ENCODE results near the gene SPRY1. TPM values are rescaled to one million over a fixed set of nuclear protein-coding genes. Genes with fewer than 3 reads are reported as not detected.
A peak's percentile ranks its signal among the peaks of the same experiment; 100 is the strongest.

The SPRY1 gene
- total RNA-seq, 4 donors from 2014 or later = 103 to 136 (median 136) TPM

DNA sequence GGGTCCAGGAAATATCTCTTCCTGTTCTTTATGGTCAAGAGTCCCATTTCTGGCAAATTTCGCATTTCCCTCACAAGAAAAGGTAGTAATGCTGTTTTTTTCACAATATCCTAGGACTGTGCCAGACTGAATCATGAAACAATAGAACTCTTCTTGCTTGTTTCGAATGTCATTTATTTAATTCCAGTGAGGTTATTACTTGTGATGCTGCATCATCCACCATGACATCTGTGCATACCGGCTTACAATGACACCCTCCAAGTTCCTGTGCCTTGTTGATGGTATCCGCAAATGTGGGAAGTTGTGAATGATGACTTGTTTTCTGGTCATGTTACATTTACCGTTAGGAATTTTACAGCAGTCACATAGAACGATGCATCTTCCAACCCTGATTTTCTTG is 42.9 kb upstream of the SPRY1 start:
- WGBS = 82% methylated on average over 6 of the region's 6 CpGs
- intact Hi-C loops (cut with DNase I) = no loop called here

DNA sequence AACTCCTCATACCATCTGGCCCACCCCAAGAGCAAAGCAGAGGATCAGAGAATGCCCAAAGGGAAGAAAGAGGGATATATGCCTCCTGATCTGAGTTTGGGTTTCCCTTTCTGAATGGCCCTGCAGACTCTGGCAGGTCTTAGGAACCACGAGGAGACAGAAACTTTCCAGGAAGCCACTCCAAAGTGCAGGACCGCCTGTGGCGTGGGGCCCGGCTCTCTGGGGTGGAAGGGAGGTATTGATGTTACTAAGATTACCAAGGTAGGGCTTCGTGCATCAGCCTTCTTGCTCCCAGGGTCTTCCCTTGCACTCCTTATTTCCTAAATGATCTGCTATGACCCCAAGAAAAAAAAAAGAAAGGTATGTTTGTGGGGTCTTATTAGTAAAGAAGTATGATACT is 41.9 kb upstream of the SPRY1 start:
- WGBS = 94% methylated on average over 5 of the region's 5 CpGs
- H3K27me3 ChIP-seq = no peaks in the 10 kb centered on the region
- intact Hi-C loops (cut with DNase I) = no loop called here
- H3K4me3 ChIP-seq = no peak overlapping the region
- peak overlapping the region in 1 of 4 donors; percentile 20 for H3K27ac ChIP-seq (replicated peaks in 1 of 4)
- peaks cover 11 to 25% (median 16%) of the 10 kb centered on the region in 4 donors for H3K4me1 ChIP-seq
- TF ChIP-seq, protein P1, sequence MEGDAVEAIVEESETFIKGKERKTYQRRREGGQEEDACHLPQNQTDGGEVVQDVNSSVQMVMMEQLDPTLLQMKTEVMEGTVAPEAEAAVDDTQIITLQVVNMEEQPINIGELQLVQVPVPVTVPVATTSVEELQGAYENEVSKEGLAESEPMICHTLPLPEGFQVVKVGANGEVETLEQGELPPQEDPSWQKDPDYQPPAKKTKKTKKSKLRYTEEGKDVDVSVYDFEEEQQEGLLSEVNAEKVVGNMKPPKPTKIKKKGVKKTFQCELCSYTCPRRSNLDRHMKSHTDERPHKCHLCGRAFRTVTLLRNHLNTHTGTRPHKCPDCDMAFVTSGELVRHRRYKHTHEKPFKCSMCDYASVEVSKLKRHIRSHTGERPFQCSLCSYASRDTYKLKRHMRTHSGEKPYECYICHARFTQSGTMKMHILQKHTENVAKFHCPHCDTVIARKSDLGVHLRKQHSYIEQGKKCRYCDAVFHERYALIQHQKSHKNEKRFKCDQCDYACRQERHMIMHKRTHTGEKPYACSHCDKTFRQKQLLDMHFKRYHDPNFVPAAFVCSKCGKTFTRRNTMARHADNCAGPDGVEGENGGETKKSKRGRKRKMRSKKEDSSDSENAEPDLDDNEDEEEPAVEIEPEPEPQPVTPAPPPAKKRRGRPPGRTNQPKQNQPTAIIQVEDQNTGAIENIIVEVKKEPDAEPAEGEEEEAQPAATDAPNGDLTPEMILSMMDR (IDR thresholded peaks at IDR 0.05) = no peak
- TF ChIP-seq POLR2AphosphoS5 (IDR thresholded peaks at IDR 0.05) (no peak), EP300 (IDR thresholded peaks at IDR 0.05) (no peak), POLR2A (IDR thresholded peaks at IDR 0.05; ENCODE audit: low read depth) (no peak)
- no peaks in the 10 kb centered on the region for H3K36me3 ChIP-seq
- DNase-seq (ENCODE audit: extremely low spot score) = no peak
- H3K9me3 ChIP-seq = no peaks in the 10 kb centered on the region

More for the DNA sequence above, 42.9 kb upstream of the SPRY1 start:
- peaks cover 10 to 25% (median 16%) of the 10 kb centered on the region in 4 donors for H3K4me1 ChIP-seq
- TF ChIP-seq EP300 (IDR thresholded peaks at IDR 0.05) (no peak), POLR2AphosphoS5 (IDR thresholded peaks at IDR 0.05) (peak in 1 of 2 donors; percentile 17)
- H3K4me3 ChIP-seq = no peak overlapping the region
- DNase-seq (ENCODE audit: extremely low spot score) = no peak
- peak overlapping the region in 2 of 4 donors; percentile 17 to 42 for H3K27ac ChIP-seq (replicated peaks in 1 of 4)
- no peaks in the 10 kb centered on the region for H3K9me3 ChIP-seq
- no peaks in the 10 kb centered on the region for H3K27me3 ChIP-seq
- H3K36me3 ChIP-seq = no peaks in the 10 kb centered on the region

DNA sequence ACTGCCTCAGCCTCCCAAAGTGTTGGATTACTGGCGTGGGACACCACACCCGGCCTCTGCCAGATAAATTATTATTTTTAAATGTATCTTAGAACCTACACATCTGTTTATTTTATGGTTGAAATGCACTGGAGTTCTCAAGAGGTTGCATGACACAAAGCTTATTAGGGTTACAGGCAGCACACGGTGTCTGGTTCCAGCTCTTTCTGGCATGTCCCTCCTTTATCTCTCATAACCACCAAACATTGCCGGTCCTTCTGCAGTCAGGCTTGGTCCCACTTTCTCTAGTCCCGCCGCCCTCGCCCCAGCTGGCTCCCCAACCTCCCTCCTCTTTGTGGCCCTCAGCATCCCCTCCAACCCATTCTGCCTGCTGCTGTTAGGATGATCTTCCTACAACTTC is 39.7 kb upstream of the SPRY1 start:
- H3K4me3 ChIP-seq = no peak overlapping the region
- WGBS = 95% methylated on average over 7 of the region's 7 CpGs
- no peaks in the 10 kb centered on the region for H3K9me3 ChIP-seq
- no peak overlapping the region for H3K27ac ChIP-seq (replicated peaks in 1 of 4)
- intact Hi-C loops (cut with DNase I) = no loop called here
- DNase-seq (ENCODE audit: extremely low spot score) = no peak
- H3K36me3 ChIP-seq = no peaks in the 10 kb centered on the region
- peaks cover 23 to 36% (median 27%) of the 10 kb centered on the region in 4 donors for H3K4me1 ChIP-seq
- TF ChIP-seq, protein P1 (IDR thresholded peaks at IDR 0.05) = no peak
- TF ChIP-seq POLR2A (IDR thresholded peaks at IDR 0.05; ENCODE audit: low read depth) (no peak), POLR2AphosphoS5 (IDR thresholded peaks at IDR 0.05) (no peak), EP300 (IDR thresholded peaks at IDR 0.05) (no peak)
- no peaks in the 10 kb centered on the region for H3K27me3 ChIP-seq

GRCh38 chr4:123359449-123360315 is 36.9 kb upstream of the SPRY1 start:
- Histone ChIP-seq H3K4me1 (peaks cover 10 to 20% (median 14%) of the 10 kb centered on the region in 4 donors), H3K27ac (replicated peaks in 1 of 4) (no peak overlapping the region), H3K36me3 (no peaks in the 10 kb centered on the region), H3K27me3 (no peaks in the 10 kb centered on the region), H3K4me3 (no peak overlapping the region), H3K9me3 (no peaks in the 10 kb centered on the region)
- 84% methylated on average over 5 of the region's 5 CpGs for WGBS
- DNase-seq (ENCODE audit: extremely low spot score) = peak; percentile 84
- intact Hi-C loops (cut with DNase I) = no loop called here
- TF ChIP-seq POLR2AphosphoS5 (IDR thresholded peaks at IDR 0.05) (no peak), POLR2A (IDR thresholded peaks at IDR 0.05; ENCODE audit: low read depth) (no peak), EP300 (IDR thresholded peaks at IDR 0.05) (no peak)
- TF ChIP-seq, protein P1 (IDR thresholded peaks at IDR 0.05) = no peak

GRCh38 chr4:123361195-123361861 is 35.3 kb upstream of the SPRY1 start:
- intact Hi-C loops (cut with DNase I) = no loop called here
- H3K27ac ChIP-seq (replicated peaks in 1 of 4) = peak overlapping the region; percentile 34 to 65 (median 59)

More at GRCh38 chr4:123361195-123361861, 35.3 kb upstream of the SPRY1 start:
- H3K27me3 ChIP-seq = no peaks in the 10 kb centered on the region
- WGBS = 92% methylated on average over 2 of the region's 2 CpGs
- TF ChIP-seq POLR2AphosphoS5 (IDR thresholded peaks at IDR 0.05) (no peak), POLR2A (IDR thresholded peaks at IDR 0.05; ENCODE audit: low read depth) (no peak), EP300 (IDR thresholded peaks at IDR 0.05) (no peak)
- TF ChIP-seq, protein P1 (IDR thresholded peaks at IDR 0.05) = no peak
- no peaks in the 10 kb centered on the region for H3K36me3 ChIP-seq
- peak; percentile 24 for DNase-seq (ENCODE audit: extremely low spot score)
- H3K4me1 ChIP-seq = peaks cover 10 to 18% (median 14%) of the 10 kb centered on the region in 4 donors
- H3K4me3 ChIP-seq = no peak overlapping the region
- H3K9me3 ChIP-seq = no peaks in the 10 kb centered on the region

Data from esophagus muscularis mucosa (tissue), 4 donors.